H1 (cell line): ENCODE data around the gene PSPC1. TPM values are rescaled to one million over a fixed set of nuclear protein-coding genes. Genes with fewer than 3 reads are reported as not detected.

Experiments
- polyA plus RNA-seq, 7 experiments: library from polyadenylated mRNA; depleted of rRNA in 3 of 7; stranded (reverse) in 5 of 7; unstranded in 2 of 7; fragments of >200 nt in 5 of 7; fragments of 200-250 nt in 2 of 7; gene quantifications; 1 replicate in 5 of 7; 2 replicates in 1 of 7; 4 replicates in 1 of 7; pipeline versions ENCODE4 v1.2.1 to v1.2.3, GENCODE V29; 2011 to 2013; ENCODE audit warnings: missing spikeins in 2 of 7, mixed read lengths in 2 of 7
- total RNA-seq: library from RNA; stranded (reverse); fragmentation: NEBNext Ultra II Directional; extraction: Animal tissue kit (Norgen Biotek cat#: 25700); gene quantifications from 2 replicates; pipeline ENCODE4 v1.2.1, GENCODE V29; 2021
- TF ChIP-seq, protein P1 (sequence below): fragments of 300-600 bp; sonication (generic); IDR thresholded peaks from 2 replicates; pipeline ENCODE4 v1.7.1; 2012; ENCODE audit warnings: low read length, moderate library complexity, mild to moderate bottlenecking, inconsistent platforms; ENCODE audit not compliant: insufficient replicate concordance
- TF ChIP-seq, protein P2 (sequence below): IDR thresholded peaks from 2 replicates; pipeline ENCODE4 v1.6.1; 2011; ENCODE audit warnings: low read length, improper control_type of control experiment

PSPC1 gene
- total and polyA plus RNA-seq, 2 of the 8 experiments (the other 6 are each of a cell fraction or from before 2014, with no cell fraction given) = 53.4 to 97.4 TPM

DNA sequence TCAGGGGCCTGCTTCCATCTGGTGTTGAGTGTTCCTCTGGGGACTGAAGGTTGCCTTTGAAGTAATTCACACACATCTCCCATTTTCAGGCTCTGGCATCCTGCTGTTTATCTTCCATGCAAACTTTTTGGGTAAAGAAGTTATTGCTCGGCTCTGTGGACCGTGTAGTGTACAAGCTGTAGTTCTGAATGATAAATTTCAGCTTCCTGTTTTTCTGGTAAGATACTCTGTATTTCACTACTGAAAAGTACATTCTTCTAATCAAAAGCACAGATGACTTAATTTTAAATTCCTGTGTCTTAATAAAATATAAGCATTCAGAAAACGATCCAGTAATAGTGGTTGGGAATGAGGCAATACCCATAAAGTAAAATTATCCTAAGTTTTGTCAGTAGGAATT lies 112.6 kb downstream of the PSPC1 start (continued):
- TF ChIP-seq, protein P1, sequence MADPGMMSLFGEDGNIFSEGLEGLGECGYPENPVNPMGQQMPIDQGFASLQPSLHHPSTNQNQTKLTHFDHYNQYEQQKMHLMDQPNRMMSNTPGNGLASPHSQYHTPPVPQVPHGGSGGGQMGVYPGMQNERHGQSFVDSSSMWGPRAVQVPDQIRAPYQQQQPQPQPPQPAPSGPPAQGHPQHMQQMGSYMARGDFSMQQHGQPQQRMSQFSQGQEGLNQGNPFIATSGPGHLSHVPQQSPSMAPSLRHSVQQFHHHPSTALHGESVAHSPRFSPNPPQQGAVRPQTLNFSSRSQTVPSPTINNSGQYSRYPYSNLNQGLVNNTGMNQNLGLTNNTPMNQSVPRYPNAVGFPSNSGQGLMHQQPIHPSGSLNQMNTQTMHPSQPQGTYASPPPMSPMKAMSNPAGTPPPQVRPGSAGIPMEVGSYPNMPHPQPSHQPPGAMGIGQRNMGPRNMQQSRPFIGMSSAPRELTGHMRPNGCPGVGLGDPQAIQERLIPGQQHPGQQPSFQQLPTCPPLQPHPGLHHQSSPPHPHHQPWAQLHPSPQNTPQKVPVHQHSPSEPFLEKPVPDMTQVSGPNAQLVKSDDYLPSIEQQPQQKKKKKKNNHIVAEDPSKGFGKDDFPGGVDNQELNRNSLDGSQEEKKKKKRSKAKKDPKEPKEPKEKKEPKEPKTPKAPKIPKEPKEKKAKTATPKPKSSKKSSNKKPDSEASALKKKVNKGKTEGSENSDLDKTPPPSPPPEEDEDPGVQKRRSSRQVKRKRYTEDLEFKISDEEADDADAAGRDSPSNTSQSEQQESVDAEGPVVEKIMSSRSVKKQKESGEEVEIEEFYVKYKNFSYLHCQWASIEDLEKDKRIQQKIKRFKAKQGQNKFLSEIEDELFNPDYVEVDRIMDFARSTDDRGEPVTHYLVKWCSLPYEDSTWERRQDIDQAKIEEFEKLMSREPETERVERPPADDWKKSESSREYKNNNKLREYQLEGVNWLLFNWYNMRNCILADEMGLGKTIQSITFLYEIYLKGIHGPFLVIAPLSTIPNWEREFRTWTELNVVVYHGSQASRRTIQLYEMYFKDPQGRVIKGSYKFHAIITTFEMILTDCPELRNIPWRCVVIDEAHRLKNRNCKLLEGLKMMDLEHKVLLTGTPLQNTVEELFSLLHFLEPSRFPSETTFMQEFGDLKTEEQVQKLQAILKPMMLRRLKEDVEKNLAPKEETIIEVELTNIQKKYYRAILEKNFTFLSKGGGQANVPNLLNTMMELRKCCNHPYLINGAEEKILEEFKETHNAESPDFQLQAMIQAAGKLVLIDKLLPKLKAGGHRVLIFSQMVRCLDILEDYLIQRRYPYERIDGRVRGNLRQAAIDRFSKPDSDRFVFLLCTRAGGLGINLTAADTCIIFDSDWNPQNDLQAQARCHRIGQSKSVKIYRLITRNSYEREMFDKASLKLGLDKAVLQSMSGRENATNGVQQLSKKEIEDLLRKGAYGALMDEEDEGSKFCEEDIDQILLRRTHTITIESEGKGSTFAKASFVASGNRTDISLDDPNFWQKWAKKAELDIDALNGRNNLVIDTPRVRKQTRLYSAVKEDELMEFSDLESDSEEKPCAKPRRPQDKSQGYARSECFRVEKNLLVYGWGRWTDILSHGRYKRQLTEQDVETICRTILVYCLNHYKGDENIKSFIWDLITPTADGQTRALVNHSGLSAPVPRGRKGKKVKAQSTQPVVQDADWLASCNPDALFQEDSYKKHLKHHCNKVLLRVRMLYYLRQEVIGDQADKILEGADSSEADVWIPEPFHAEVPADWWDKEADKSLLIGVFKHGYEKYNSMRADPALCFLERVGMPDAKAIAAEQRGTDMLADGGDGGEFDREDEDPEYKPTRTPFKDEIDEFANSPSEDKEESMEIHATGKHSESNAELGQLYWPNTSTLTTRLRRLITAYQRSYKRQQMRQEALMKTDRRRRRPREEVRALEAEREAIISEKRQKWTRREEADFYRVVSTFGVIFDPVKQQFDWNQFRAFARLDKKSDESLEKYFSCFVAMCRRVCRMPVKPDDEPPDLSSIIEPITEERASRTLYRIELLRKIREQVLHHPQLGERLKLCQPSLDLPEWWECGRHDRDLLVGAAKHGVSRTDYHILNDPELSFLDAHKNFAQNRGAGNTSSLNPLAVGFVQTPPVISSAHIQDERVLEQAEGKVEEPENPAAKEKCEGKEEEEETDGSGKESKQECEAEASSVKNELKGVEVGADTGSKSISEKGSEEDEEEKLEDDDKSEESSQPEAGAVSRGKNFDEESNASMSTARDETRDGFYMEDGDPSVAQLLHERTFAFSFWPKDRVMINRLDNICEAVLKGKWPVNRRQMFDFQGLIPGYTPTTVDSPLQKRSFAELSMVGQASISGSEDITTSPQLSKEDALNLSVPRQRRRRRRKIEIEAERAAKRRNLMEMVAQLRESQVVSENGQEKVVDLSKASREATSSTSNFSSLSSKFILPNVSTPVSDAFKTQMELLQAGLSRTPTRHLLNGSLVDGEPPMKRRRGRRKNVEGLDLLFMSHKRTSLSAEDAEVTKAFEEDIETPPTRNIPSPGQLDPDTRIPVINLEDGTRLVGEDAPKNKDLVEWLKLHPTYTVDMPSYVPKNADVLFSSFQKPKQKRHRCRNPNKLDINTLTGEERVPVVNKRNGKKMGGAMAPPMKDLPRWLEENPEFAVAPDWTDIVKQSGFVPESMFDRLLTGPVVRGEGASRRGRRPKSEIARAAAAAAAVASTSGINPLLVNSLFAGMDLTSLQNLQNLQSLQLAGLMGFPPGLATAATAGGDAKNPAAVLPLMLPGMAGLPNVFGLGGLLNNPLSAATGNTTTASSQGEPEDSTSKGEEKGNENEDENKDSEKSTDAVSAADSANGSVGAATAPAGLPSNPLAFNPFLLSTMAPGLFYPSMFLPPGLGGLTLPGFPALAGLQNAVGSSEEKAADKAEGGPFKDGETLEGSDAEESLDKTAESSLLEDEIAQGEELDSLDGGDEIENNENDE = no peak
- TF ChIP-seq, protein P2, sequence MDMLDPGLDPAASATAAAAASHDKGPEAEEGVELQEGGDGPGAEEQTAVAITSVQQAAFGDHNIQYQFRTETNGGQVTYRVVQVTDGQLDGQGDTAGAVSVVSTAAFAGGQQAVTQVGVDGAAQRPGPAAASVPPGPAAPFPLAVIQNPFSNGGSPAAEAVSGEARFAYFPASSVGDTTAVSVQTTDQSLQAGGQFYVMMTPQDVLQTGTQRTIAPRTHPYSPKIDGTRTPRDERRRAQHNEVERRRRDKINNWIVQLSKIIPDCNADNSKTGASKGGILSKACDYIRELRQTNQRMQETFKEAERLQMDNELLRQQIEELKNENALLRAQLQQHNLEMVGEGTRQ = no peak
